Upper lobe of left lung (tissue), 4 donors: ENCODE measurements around the gene SLIT1.

ENCODE experiments used
- EP300 ChIP-seq, 4 donors: sonication (generic); formaldehyde crosslinking; IDR thresholded peaks; one replicate each; pipeline ENCODE4 v1.5.1; 2017; ENCODE audit warnings: antibody characterized with exemption in 4 of 4, control low read depth in 2 of 4
- TF ChIP-seq, protein P1 (sequence below), 6 experiments: fragments of 450-650 bp in 4 of 6; fragments of 200-600 bp in 2 of 6; sonication (generic) in 2 of 6; IDR thresholded peaks; one replicate each; pipeline ENCODE4 v1.5.1; 2016 to 2019; ENCODE audit warnings: antibody characterized with exemption in 6 of 6

DNA sequence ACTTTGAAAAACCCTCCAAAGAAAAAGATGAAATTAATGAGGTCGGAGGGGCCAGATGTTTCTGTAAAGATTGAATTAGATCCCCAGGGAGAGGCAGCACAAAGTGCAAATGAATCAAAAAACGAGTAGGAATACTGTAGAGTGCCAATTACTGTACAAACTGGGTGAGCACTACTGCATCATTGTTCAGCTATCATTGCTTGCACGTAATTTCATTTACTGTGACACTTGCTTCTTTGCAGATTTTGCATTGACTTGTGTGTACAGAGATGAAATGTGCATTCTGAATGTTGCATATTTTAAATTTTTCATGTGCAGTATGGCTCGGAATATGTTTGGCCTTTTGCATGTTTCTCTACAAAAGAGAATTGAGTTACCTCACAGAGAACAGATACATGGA lies 230.0 kb downstream of the SLIT1 start:
- TF ChIP-seq, protein P1, sequence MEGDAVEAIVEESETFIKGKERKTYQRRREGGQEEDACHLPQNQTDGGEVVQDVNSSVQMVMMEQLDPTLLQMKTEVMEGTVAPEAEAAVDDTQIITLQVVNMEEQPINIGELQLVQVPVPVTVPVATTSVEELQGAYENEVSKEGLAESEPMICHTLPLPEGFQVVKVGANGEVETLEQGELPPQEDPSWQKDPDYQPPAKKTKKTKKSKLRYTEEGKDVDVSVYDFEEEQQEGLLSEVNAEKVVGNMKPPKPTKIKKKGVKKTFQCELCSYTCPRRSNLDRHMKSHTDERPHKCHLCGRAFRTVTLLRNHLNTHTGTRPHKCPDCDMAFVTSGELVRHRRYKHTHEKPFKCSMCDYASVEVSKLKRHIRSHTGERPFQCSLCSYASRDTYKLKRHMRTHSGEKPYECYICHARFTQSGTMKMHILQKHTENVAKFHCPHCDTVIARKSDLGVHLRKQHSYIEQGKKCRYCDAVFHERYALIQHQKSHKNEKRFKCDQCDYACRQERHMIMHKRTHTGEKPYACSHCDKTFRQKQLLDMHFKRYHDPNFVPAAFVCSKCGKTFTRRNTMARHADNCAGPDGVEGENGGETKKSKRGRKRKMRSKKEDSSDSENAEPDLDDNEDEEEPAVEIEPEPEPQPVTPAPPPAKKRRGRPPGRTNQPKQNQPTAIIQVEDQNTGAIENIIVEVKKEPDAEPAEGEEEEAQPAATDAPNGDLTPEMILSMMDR (IDR thresholded peaks at IDR 0.05) = no peak
- TF ChIP-seq EP300 (IDR thresholded peaks at IDR 0.05) = no peak
